HCT116 (cell line): Measurements from ENCODE around the gene DIPK1A. TPM values are rescaled to one million over a fixed set of nuclear protein-coding genes. Genes with fewer than 3 reads are reported as not detected.

Experiments
- ATAC-seq: fragments of 200-7000 bp; cut with Tn5 transposase; 2 replicates; pipeline ENCODE4 v1.9.1; 2020; ENCODE audit warnings: mild to moderate bottlenecking, moderate library complexity
- BruUV-seq: library from RNA; stranded (reverse); fragments of 400-500 nt; replicated peaks from 2 replicates; lab custom pipeline; 2021; lab: Mats Ljungman, UMichigan
- CTCF ChIA-PET: fragments of 300-600 bp; sonication (Branson Sonifier 250); formaldehyde crosslinking; loops from one replicate; lab custom pipeline; 2021; ENCODE audit warnings: antibody characterized with exemption; lab: Charles Lee
- POLR2A ChIA-PET: fragments of 300-600, 350-600 bp; sonication (Branson Sonifier 250); formaldehyde crosslinking; loops from one replicate; lab custom pipeline; 2021; ENCODE audit warnings: antibody characterized with exemption; lab: Charles Lee
- RAD21 ChIA-PET, 2 experiments: fragments of 300-600 bp; sonication (Branson Sonifier 250); formaldehyde crosslinking; loops; one replicate each; lab custom pipeline; 2023; ENCODE audit warnings: low total read pairs in 2 of 2; ENCODE audit not compliant: uncharacterized antibody in 2 of 2, unreplicated experiment in 2 of 2, low non-redundant PET in 1 of 2; lab: Charles Lee
- DNase-seq: peaks from one replicate; pipeline ENCODE4 v3.0.0-alpha.2; 2010; ENCODE audit warnings: low read depth, low spot score
- H2AFZ ChIP-seq: fragments of 200-600 bp; shearing (Covaris generic), sonication (generic); 2 replicates; pipeline ENCODE4 v1.6.1; 2017; ENCODE audit warnings: low read depth, mixed run types, mixed read lengths, antibody characterized with exemption, low read length; ENCODE audit not compliant: poor library complexity, severe bottlenecking
- H3K27ac ChIP-seq: 2 replicates; pipeline ENCODE4 v1.5.1; 2012; ENCODE audit warnings: low read depth, low read length
- H3K27me3 ChIP-seq: fragments of 200-600 bp; sonication (generic); 2 replicates; pipeline ENCODE4 v1.6.1; 2016; ENCODE audit warnings: mixed run types, low read length, mixed read lengths; ENCODE audit not compliant: insufficient read depth
- H3K36me3 ChIP-seq, 2 experiments: fragments of 200-500 bp in 1 of 2; fragments of 200-600 bp in 1 of 2; sonication (Bioruptor generic) in 1 of 2; sonication (generic) in 1 of 2; 2 replicates each; pipeline versions ENCODE4 v1.5.1 to v1.6.1; 2014 to 2016; ENCODE audit warnings: low read length in 2 of 2, inconsistent platforms in 1 of 2, mixed read lengths in 1 of 2, mixed run types in 1 of 2; ENCODE audit not compliant: insufficient read depth in 2 of 2, control insufficient read depth in 1 of 2
- H3K4me1 ChIP-seq, 2 experiments: fragments of 200-600 bp in 1 of 2; sonication (generic) in 1 of 2; 2 replicates each; pipeline versions ENCODE4 v1.5.1 to v1.6.1; 2012 to 2017; ENCODE audit warnings: low read length in 2 of 2, inconsistent platforms in 1 of 2, mild to moderate bottlenecking in 1 of 2, mixed read lengths in 1 of 2, mixed run types in 1 of 2, moderate library complexity in 1 of 2; ENCODE audit not compliant: insufficient read depth in 2 of 2, control insufficient read depth in 1 of 2
- H3K4me2 ChIP-seq: fragments of 200-600 bp; sonication (generic); 2 replicates; pipeline ENCODE4 v1.6.1; 2017; ENCODE audit warnings: mixed run types, low read length, mixed read lengths
- H3K4me3 ChIP-seq, 2 experiments: fragments of 200-600 bp in 1 of 2; sonication (generic) in 1 of 2; replicated peaks in 1 of 2; 2 replicates each; pipeline ENCODE4 v1.5.1; 2011 to 2016; ENCODE audit warnings: low read length in 2 of 2, control low read depth in 1 of 2, low read depth in 1 of 2, mild to moderate bottlenecking in 1 of 2, mixed read lengths in 1 of 2, mixed run types in 1 of 2
- H3K79me2 ChIP-seq: fragments of 200-600 bp; sonication (generic); 2 replicates; pipeline ENCODE4 v1.6.1; 2017; ENCODE audit warnings: mild to moderate bottlenecking, mixed run types, low read length, moderate library complexity, mixed read lengths; ENCODE audit not compliant: insufficient read depth
- H3K9ac ChIP-seq: fragments of 200-600 bp; sonication (generic); 2 replicates; pipeline ENCODE4 v1.6.1; 2016; ENCODE audit warnings: low read length, mixed read lengths
- H3K9me2 ChIP-seq: fragments of 200-600 bp; sonication (generic), shearing (Covaris generic); 2 replicates; pipeline ENCODE4 v1.6.1; 2017; ENCODE audit warnings: mixed run types, mild to moderate bottlenecking, moderate library complexity; ENCODE audit not compliant: insufficient read depth
- H3K9me3 ChIP-seq, 2 experiments: fragments of 200-500 bp in 1 of 2; fragments of 200-600 bp in 1 of 2; sonication (Bioruptor generic) in 1 of 2; sonication (generic) in 1 of 2; 2 replicates each; pipeline ENCODE4 v1.6.1; 2014 to 2017; ENCODE audit warnings: low read length in 2 of 2, mixed read lengths in 2 of 2, inconsistent platforms in 1 of 2, low read depth in 1 of 2, mild to moderate bottlenecking in 1 of 2, mixed run types in 1 of 2, moderate library complexity in 1 of 2; ENCODE audit not compliant: control insufficient read depth in 1 of 2, insufficient read depth in 1 of 2
- H4K20me1 ChIP-seq: fragments of 200-600 bp; sonication (generic), shearing (Covaris generic); 2 replicates; pipeline ENCODE4 v1.6.1; 2017; ENCODE audit warnings: mixed run types, mild to moderate bottlenecking, moderate library complexity; ENCODE audit not compliant: insufficient read depth
- FOSL1 ChIP-seq: IDR thresholded peaks from 2 replicates; pipeline ENCODE4 v1.6.1; 2012; ENCODE audit warnings: low read depth
- JUND ChIP-seq: IDR thresholded peaks from 2 replicates; pipeline ENCODE4 v1.6.1; 2012
- POLR2A ChIP-seq: IDR thresholded peaks from 2 replicates; pipeline ENCODE4 v1.7.0; 2011; ENCODE audit warnings: borderline replicate concordance; ENCODE audit not compliant: insufficient read depth, insufficient read length; ENCODE audit errors: extremely low read depth
- RAD21 ChIP-seq: IDR thresholded peaks from 2 replicates; pipeline ENCODE4 v1.6.1; 2012; ENCODE audit warnings: low read depth, mild to moderate bottlenecking
- SIN3A ChIP-seq: IDR thresholded peaks from 2 replicates; pipeline ENCODE4 v1.6.1; 2012; ENCODE audit warnings: low read depth
- SRF ChIP-seq: IDR thresholded peaks from 2 replicates; pipeline ENCODE4 v1.6.1; 2012; ENCODE audit warnings: low read depth
- TCF7L2 ChIP-seq: IDR thresholded peaks from 2 replicates; pipeline ENCODE4 v1.7.0; 2011; ENCODE audit warnings: borderline replicate concordance, inconsistent platforms; ENCODE audit not compliant: insufficient read depth, insufficient read length; ENCODE audit errors: extremely low read depth
- YY1 ChIP-seq: IDR thresholded peaks from 2 replicates; pipeline ENCODE4 v1.6.1; 2011; ENCODE audit warnings: low read length, low read depth, moderate library complexity, mild to moderate bottlenecking; ENCODE audit not compliant: insufficient replicate concordance; ENCODE audit errors: extremely low read depth
- ZNF274 ChIP-seq: fragments of 200-500 bp; sonication (Bioruptor generic); IDR thresholded peaks from 2 replicates; pipeline ENCODE4 v1.6.1; 2014; ENCODE audit warnings: mild to moderate bottlenecking, low read depth, low read length, inconsistent platforms
- intact Hi-C: fragments of 100-400 bp; cut with micrococcal nuclease; formaldehyde crosslinking; loops from 2 replicates; pipeline ENCODE4 v1.10.0; 2022
- total RNA-seq: library from RNA; stranded (reverse); gene quantifications from one replicate; pipeline ENCODE4 v1.2.1, GENCODE V29; 2021; ENCODE audit not compliant: unreplicated experiment
- TF ChIP-seq, protein P1 (sequence below): IDR thresholded peaks from 2 replicates; pipeline ENCODE4 v1.6.1; 2012
- TF ChIP-seq, protein P2 (sequence below): IDR thresholded peaks from 2 replicates; pipeline ENCODE4 v1.6.1; 2011; ENCODE audit warnings: mild to moderate bottlenecking, low read length, moderate library complexity; ENCODE audit not compliant: insufficient replicate concordance; ENCODE audit errors: extremely low read depth
- TF ChIP-seq, protein P3 (sequence below): IDR thresholded peaks from 2 replicates; pipeline ENCODE4 v1.6.1; 2012
- TF ChIP-seq, protein P4 (sequence below), 3 experiments: fragments of 200-600 bp in 1 of 3; sonication (generic) in 1 of 3; IDR thresholded peaks in 2 of 3; conservative IDR thresholded peaks in 1 of 3; 2 replicates each; pipeline ENCODE4 v1.5.1; 2012 to 2017; ENCODE audit warnings: low read depth in 2 of 3, low read length in 2 of 3, antibody characterized with exemption in 1 of 3, borderline replicate concordance in 1 of 3, control low read depth in 1 of 3, mild to moderate bottlenecking in 1 of 3, mixed read lengths in 1 of 3, mixed run types in 1 of 3, moderate library complexity in 1 of 3; ENCODE audit not compliant: insufficient read depth in 1 of 3

DIPK1A gene
- total RNA-seq, 1 experiment from 2014 or later = 4.3 TPM

DNA sequence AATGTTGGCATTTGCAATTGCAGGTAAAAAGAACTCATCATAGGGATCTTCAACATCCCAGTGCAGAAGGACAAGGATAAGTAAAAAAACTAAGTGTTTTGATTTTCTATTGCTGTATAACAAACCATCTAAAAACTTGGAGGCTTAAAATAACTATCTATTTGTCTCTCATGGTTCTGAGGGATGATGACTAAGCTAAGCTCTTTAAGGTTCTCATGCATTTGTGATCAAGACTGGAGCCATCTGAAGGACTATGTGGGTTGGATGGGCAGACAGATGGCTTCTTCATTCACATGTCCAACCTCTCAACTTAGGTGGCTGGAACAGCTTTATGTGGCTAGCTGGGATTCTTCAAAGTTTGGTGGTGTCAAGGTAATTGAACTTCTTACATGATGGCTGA lies 78.0 kb downstream of the DIPK1A start:
- H3K4me2 ChIP-seq = no peak overlapping the region
- H3K27me3 ChIP-seq = no peaks in the 10 kb centered on the region
- no peak overlapping the region for H3K9ac ChIP-seq
- no peaks in the 10 kb centered on the region for H3K4me1 ChIP-seq
- no peak overlapping the region for H2AFZ ChIP-seq
- DNase-seq (no peak), ATAC-seq (no peak)
- BruUV-seq = no TSS peak
- no peaks in the 10 kb centered on the region for H3K9me2 ChIP-seq
- no peaks in the 10 kb centered on the region for H3K9me3 ChIP-seq
- POLR2A ChIA-PET = no interaction called here
- no peaks in the 10 kb centered on the region for H3K79me2 ChIP-seq
- RAD21 ChIA-PET = no interaction called here
- H3K4me3 ChIP-seq = no peak overlapping the region
- intact Hi-C loops = no loop called here
- CTCF ChIA-PET = interaction anchor here (0.8 kb wide), 1 partner anchor 111 kb away, joined by 3 read pairs; no protein-coding TSS in a partner anchor
- TF ChIP-seq POLR2A (no peak), TCF7L2 (no peak)
- TF ChIP-seq, protein P1, sequence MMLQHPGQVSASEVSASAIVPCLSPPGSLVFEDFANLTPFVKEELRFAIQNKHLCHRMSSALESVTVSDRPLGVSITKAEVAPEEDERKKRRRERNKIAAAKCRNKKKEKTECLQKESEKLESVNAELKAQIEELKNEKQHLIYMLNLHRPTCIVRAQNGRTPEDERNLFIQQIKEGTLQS = no peak
- TF ChIP-seq, protein P2, sequence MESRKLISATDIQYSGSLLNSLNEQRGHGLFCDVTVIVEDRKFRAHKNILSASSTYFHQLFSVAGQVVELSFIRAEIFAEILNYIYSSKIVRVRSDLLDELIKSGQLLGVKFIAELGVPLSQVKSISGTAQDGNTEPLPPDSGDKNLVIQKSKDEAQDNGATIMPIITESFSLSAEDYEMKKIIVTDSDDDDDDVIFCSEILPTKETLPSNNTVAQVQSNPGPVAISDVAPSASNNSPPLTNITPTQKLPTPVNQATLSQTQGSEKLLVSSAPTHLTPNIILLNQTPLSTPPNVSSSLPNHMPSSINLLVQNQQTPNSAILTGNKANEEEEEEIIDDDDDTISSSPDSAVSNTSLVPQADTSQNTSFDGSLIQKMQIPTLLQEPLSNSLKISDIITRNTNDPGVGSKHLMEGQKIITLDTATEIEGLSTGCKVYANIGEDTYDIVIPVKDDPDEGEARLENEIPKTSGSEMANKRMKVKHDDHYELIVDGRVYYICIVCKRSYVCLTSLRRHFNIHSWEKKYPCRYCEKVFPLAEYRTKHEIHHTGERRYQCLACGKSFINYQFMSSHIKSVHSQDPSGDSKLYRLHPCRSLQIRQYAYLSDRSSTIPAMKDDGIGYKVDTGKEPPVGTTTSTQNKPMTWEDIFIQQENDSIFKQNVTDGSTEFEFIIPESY = no peak
- TF ChIP-seq, protein P3, sequence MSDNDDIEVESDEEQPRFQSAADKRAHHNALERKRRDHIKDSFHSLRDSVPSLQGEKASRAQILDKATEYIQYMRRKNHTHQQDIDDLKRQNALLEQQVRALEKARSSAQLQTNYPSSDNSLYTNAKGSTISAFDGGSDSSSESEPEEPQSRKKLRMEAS = no peak
- H4K20me1 ChIP-seq = no peaks in the 10 kb centered on the region
- no peaks in the 10 kb centered on the region for H3K36me3 ChIP-seq
- H3K27ac ChIP-seq = no peak overlapping the region

DNA sequence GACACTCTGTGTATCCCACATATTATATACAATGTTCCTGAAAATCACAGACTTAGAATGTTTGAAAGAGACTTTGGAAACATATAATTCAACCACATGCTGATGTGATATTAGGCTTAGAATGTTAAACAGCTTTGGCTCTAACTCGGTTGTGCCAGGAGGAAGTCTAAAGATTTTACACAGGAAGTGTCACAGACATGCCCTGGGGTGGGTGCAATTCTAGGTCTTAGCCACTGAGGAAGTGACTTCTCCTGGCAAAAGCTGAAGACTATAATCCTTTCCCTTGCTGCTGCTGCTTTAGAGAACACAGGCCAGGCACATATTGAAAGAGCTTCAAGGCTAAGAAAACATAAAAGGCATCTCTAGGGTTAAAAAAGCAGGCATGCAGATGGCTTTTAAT lies 78.4 kb downstream of the DIPK1A start:
- POLR2A ChIA-PET = no interaction called here
- DNase-seq = no peak
- H3K27me3 ChIP-seq = no peaks in the 10 kb centered on the region
- TF ChIP-seq SIN3A (no peak), TCF7L2 (no peak), FOSL1 (no peak), RAD21 (no peak), SRF (no peak), YY1 (no peak), ZNF274 (no peak), JUND (no peak), POLR2A (no peak)
- TF ChIP-seq, protein P4, sequence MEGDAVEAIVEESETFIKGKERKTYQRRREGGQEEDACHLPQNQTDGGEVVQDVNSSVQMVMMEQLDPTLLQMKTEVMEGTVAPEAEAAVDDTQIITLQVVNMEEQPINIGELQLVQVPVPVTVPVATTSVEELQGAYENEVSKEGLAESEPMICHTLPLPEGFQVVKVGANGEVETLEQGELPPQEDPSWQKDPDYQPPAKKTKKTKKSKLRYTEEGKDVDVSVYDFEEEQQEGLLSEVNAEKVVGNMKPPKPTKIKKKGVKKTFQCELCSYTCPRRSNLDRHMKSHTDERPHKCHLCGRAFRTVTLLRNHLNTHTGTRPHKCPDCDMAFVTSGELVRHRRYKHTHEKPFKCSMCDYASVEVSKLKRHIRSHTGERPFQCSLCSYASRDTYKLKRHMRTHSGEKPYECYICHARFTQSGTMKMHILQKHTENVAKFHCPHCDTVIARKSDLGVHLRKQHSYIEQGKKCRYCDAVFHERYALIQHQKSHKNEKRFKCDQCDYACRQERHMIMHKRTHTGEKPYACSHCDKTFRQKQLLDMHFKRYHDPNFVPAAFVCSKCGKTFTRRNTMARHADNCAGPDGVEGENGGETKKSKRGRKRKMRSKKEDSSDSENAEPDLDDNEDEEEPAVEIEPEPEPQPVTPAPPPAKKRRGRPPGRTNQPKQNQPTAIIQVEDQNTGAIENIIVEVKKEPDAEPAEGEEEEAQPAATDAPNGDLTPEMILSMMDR (IDR thresholded peaks at IDR 0.05 in 2 of 3, conservative IDR thresholded peaks at IDR 0.05 in 1 of 3; ENCODE audit: borderline replicate concordance in 1 of 3, insufficient read depth in 1 of 3, low read depth in 2 of 3, low read length in 2 of 3) = no peak
- TF ChIP-seq, protein P2 = no peak

More for the DNA sequence above, 78.4 kb downstream of the DIPK1A start:
- H3K27ac ChIP-seq = no peak overlapping the region
- BruUV-seq = no TSS peak
- no peak overlapping the region for H3K9ac ChIP-seq
- ChIA-PET CTCF (no interaction called here), RAD21 (no interaction called here)
- H3K9me2 ChIP-seq = no peaks in the 10 kb centered on the region
- H3K9me3 ChIP-seq = no peaks in the 10 kb centered on the region
- H3K79me2 ChIP-seq = no peaks in the 10 kb centered on the region
- no peak overlapping the region for H2AFZ ChIP-seq
- H3K36me3 ChIP-seq = no peaks in the 10 kb centered on the region
- H4K20me1 ChIP-seq = no peaks in the 10 kb centered on the region
- H3K4me1 ChIP-seq = no peaks in the 10 kb centered on the region
- no peak overlapping the region for H3K4me2 ChIP-seq
- intact Hi-C loops = no loop called here
- no peak overlapping the region for H3K4me3 ChIP-seq
- no peak for ATAC-seq
